ENCODE measurements around the gene PROX1.
"Not testable (repeated sequence)": the region's sequence is repeated elsewhere in the genome, so short reads cannot be mapped to it uniquely, and the experiment has no call there.

PROX1 gene

DNA sequence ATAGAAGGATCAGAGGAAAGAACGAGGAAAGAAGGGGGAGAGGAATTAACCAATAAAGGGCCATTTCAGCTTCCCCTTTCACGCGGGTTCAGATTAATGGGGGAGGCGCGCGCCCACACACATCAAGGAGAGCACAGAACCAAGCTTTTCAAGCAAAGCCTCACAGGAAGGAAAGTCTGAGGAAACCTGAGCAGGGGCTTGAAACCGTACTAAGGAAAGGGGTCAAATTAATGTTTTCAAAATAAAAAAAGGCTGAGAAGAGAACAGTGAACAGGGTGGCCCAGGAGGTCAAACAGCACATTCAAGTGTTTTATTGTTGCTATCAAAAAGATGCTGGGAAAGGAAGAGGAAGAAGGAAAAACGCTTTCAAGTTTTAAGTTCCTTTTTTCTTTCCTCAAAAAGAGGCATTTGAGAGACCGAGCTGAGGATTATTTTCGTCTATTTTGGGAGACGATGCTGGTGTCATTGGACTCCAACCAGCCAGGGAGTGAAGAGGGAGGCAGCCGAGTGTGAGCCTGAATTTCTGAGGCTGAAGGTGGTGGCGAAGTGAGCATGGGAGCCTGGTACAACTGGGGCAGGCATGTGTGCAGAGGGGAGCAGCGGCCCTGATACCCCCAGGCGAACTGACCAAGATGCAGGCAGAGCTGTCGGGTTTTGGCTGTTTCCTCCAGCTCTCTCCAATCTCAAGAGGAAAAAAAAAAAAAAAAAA, 88.4 kb downstream of the PROX1 start:
- no peak overlapping the region for H3K4me3 Mint-ChIP-seq
- H3K4me1 Mint-ChIP-seq (ENCODE audit: low read depth): no peaks in the 10 kb centered on the region
- no peak overlapping the region for H3K27ac Mint-ChIP-seq
- no peaks in the 10 kb centered on the region for H3K9me3 Mint-ChIP-seq
- H3K27me3 Mint-ChIP-seq: peaks cover 13% of the 10 kb centered on the region
- H3K36me3 Mint-ChIP-seq (ENCODE audit: low read depth): no peaks in the 10 kb centered on the region

DNA sequence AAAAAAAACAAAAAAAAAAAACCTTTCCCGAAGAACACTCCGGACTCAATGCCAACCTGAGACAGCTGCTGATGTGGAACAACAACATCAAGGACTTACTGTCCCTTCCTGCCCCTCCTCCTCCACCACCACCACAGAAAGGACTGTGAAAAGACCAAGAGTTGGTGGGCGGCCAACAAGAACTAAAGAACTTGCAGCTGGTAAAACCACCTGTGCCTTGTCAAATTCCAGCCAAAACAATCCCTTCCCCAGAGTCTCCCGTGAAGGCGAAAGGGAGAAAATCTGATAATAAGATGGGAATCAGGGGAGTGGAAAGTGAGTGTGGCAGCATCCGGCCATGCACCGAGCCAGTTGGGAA, 88.9 kb downstream of the PROX1 start:
- no peak overlapping the region for H3K4me3 Mint-ChIP-seq
- H3K27me3 Mint-ChIP-seq: peaks cover 14% of the 10 kb centered on the region
- no peaks in the 10 kb centered on the region for H3K36me3 Mint-ChIP-seq (ENCODE audit: low read depth)
- H3K9me3 Mint-ChIP-seq: no peaks in the 10 kb centered on the region
- H3K4me1 Mint-ChIP-seq (ENCODE audit: low read depth): no peaks in the 10 kb centered on the region
- no peak overlapping the region for H3K27ac Mint-ChIP-seq

DNA sequence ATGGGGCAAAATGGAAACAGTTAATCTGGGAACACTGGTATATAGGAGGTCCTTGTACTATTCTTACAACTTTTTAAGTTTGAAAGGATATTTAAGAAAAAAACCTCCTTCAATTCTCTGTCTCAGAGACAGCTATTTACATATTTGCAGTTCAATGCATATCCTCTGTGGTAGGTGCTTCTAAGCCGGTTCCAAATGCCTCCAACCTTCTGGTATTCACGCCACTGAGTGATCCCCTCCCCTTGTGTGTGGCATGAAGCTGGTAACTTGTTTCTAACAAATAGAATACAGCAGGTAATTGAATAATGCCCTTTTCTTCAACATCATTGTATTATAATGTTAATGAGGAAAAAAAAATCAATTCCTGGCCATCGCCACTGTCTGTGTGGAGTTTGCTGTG, 91.2 kb downstream of the PROX1 start:
- H3K27me3 Mint-ChIP-seq: peaks cover 19% of the 10 kb centered on the region
- no peaks in the 10 kb centered on the region for H3K9me3 Mint-ChIP-seq
- H3K36me3 Mint-ChIP-seq (ENCODE audit: low read depth): no peaks in the 10 kb centered on the region
- no peaks in the 10 kb centered on the region for H3K4me1 Mint-ChIP-seq (ENCODE audit: low read depth)
- H3K27ac Mint-ChIP-seq: no peak overlapping the region
- no peak overlapping the region for H3K4me3 Mint-ChIP-seq

DNA sequence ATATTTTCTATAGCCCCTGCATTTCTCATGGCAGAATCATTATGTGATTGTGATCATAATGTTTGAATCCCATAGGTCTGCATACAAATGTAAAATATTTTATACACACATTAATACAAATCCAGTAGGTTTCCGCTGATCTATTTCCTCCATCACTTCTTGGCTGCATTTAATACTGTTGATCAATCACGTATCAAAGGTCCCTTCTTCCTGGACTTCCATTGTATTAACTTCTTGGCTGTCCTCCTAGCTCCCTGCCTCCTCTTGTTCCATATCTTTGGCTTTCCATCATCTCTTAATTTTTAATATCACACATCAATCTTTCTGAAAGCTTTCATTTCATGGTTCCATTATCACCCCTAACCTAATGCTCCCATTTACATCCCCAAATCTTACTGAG, 97.6 kb downstream of the PROX1 start:
- Mint-ChIP-seq H3K27ac (no peak overlapping the region), H3K9me3 (peaks cover 5% of the 10 kb centered on the region), H3K4me1 (ENCODE audit: low read depth) (no peaks in the 10 kb centered on the region), H3K4me3 (no peak overlapping the region), H3K36me3 (ENCODE audit: low read depth) (no peaks in the 10 kb centered on the region), H3K27me3 (peaks cover 6% of the 10 kb centered on the region)

DNA sequence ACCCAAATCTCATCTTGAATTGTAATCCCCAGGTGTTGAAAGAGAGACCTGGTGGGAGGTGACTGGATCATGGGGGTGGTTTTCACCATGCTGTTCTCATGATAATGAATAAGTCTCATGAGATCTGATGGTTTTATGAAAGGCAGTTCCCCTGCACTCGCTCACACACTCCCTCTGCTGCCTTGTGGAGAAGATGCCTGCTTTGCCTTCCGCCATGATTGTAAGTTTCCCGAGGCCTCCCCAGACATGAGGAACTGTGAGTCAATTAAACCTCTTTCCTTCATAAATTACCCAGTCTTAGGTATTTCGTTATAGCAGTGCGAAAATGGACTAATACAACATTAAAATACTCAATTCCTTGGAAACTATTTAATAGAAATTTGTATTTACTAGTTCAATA, 99.2 kb downstream of the PROX1 start:
- H3K27ac Mint-ChIP-seq: no peak overlapping the region
- H3K27me3 Mint-ChIP-seq: peaks cover 4% of the 10 kb centered on the region
- H3K4me1 Mint-ChIP-seq (ENCODE audit: low read depth): no peaks in the 10 kb centered on the region
- peaks cover 5% of the 10 kb centered on the region for H3K9me3 Mint-ChIP-seq
- no peaks in the 10 kb centered on the region for H3K36me3 Mint-ChIP-seq (ENCODE audit: low read depth)
- H3K4me3 Mint-ChIP-seq: no peak overlapping the region

DNA sequence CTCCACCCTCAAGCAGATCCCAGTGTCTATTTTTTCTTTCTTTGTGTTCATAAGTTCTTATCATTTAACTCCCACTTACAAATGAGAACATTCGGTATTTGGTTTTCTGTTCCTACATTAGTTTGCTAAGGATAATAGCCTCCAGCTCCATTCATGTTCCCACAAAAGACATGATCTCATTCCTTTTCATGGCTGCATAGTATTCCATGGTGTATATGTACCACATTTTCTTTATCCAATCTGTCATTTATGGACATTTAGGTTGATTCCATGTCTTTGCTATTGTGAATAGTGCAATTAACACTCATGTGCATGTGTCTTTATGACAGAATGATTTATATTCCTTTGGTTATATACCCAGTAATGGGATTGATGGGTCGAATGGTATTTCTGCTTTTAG, 101.2 kb downstream of the PROX1 start:
- H3K27ac Mint-ChIP-seq; H3K36me3 Mint-ChIP-seq (ENCODE audit: low read depth); H3K4me1 Mint-ChIP-seq (ENCODE audit: low read depth); H3K4me3 Mint-ChIP-seq; H3K27me3 Mint-ChIP-seq: not testable (repeated sequence)
- H3K9me3 Mint-ChIP-seq: peaks cover 10% of the 10 kb centered on the region
